ENCODE measurements around the gene SLC16A4. TPM values are rescaled to one million over a fixed set of nuclear protein-coding genes. Genes with fewer than 3 reads are reported as not detected.

SLC16A4 gene
- total RNA-seq, 1 donor = 71.9 TPM

GRCh38 chr1:110339407-110340206, 51.2 kb downstream of the SLC16A4 start:
- DNase-seq (ENCODE audit: low read depth) = peak; percentile 23
- H3K4me3 ChIP-seq (ENCODE audit: low read depth, low read length) = peak overlapping the region; percentile 98
- peak; percentile 75 for TF ChIP-seq CTCF (IDR thresholded peaks at IDR 0.05; ENCODE audit: insufficient read depth, low read length)

GRCh38 chr1:110338886-110339406, 51.9 kb downstream of the SLC16A4 start, which contains the start of gene RBM15:
Gene RBM15 (plus strand): TSS chr1:110339377. CDS start chr1:110339406, 29 bp downstream.
- H3K4me3 ChIP-seq (ENCODE audit: low read depth, low read length) = peak within 1 kb of the TSS; percentile 98
- no peak for TF ChIP-seq CTCF (IDR thresholded peaks at IDR 0.05; ENCODE audit: insufficient read depth, low read length)
- DNase-seq (ENCODE audit: low read depth) = peak; percentile 100

- H3K4me3 ChIP-seq (ENCODE audit: low read depth, low read length) = peak overlapping the region; percentile 83
- DNase-seq (ENCODE audit: low read depth) = no peak
- TF ChIP-seq CTCF (IDR thresholded peaks at IDR 0.05; ENCODE audit: insufficient read depth, low read length) = peak; percentile 49
Measured at GRCh38 chr1:110338309-110338885, 52.4 kb downstream of the SLC16A4 start.

- H3K4me3 ChIP-seq (ENCODE audit: low read depth, low read length) = peak overlapping the region; percentile 83
- no peak for TF ChIP-seq CTCF (IDR thresholded peaks at IDR 0.05; ENCODE audit: insufficient read depth, low read length)
- no peak for DNase-seq (ENCODE audit: low read depth)
Measured at GRCh38 chr1:110337704-110338308, 53.0 kb downstream of the SLC16A4 start.

- no peak overlapping the region for H3K4me3 ChIP-seq (ENCODE audit: low read depth, low read length)
- peak; percentile 43 for DNase-seq (ENCODE audit: low read depth)
- no peak for TF ChIP-seq CTCF (IDR thresholded peaks at IDR 0.05; ENCODE audit: insufficient read depth, low read length)
Measured at GRCh38 chr1:110336300-110337039, 54.4 kb downstream of the SLC16A4 start.

- TF ChIP-seq CTCF (IDR thresholded peaks at IDR 0.05; ENCODE audit: insufficient read depth, low read length) = no peak
- DNase-seq (ENCODE audit: low read depth) = no peak
- H3K4me3 ChIP-seq (ENCODE audit: low read depth, low read length) = no peak overlapping the region
Measured at GRCh38 chr1:110335265-110335664, 55.6 kb downstream of the SLC16A4 start.
